Ishikawa (cell line): ENCODE results near the gene HEBP2.

ENCODE experiments used
- CEBPB ChIP-seq: IDR thresholded peaks from 2 replicates; pipeline ENCODE4 v1.6.1; 2012
- CREB1 ChIP-seq: IDR thresholded peaks from 2 replicates; pipeline ENCODE4 v1.6.1; 2012; ENCODE audit warnings: low read depth
- EGR1 ChIP-seq: IDR thresholded peaks from 2 replicates; pipeline ENCODE4 v1.6.1; 2012
- EP300 ChIP-seq: IDR thresholded peaks from 2 replicates; pipeline ENCODE4 v1.6.1; 2012; ENCODE audit warnings: borderline replicate concordance
- FOXM1 ChIP-seq: IDR thresholded peaks from 2 replicates; pipeline ENCODE4 v1.6.1; 2012; ENCODE audit warnings: low read depth, borderline replicate concordance
- MAX ChIP-seq: IDR thresholded peaks from 2 replicates; pipeline ENCODE4 v1.6.1; 2012
- REST ChIP-seq: IDR thresholded peaks from 2 replicates; pipeline ENCODE4 v1.6.1; 2012; ENCODE audit warnings: low read depth, mild to moderate bottlenecking
- TAF1 ChIP-seq: IDR thresholded peaks from 2 replicates; pipeline ENCODE4 v1.6.1; 2012; ENCODE audit warnings: low read depth, mild to moderate bottlenecking
- TCF12 ChIP-seq: IDR thresholded peaks from 2 replicates; pipeline ENCODE4 v1.6.1; 2012; ENCODE audit warnings: low read depth
- TEAD4 ChIP-seq: IDR thresholded peaks from 2 replicates; pipeline ENCODE4 v1.6.1; 2012
- USF1 ChIP-seq: IDR thresholded peaks from 2 replicates; pipeline ENCODE4 v1.6.1; 2012
- YY1 ChIP-seq: IDR thresholded peaks from 2 replicates; pipeline ENCODE4 v1.6.1; 2012; ENCODE audit warnings: low read depth
- ZBTB7A ChIP-seq: IDR thresholded peaks from 2 replicates; pipeline ENCODE4 v1.6.1; 2012; ENCODE audit warnings: low read depth

GRCh38 chr6:138424004-138424904 lies 20.2 kb downstream of the HEBP2 start:
- no peak for TF ChIP-seq REST
- no peak for TF ChIP-seq CEBPB
- TF ChIP-seq MAX = no peak
- no peak for TF ChIP-seq EGR1
- TF ChIP-seq ZBTB7A = no peak
- TF ChIP-seq EP300 = no peak
- TF ChIP-seq CREB1 = no peak
- TF ChIP-seq TEAD4 = no peak
- TF ChIP-seq FOXM1 = no peak
- no peak for TF ChIP-seq YY1
- TF ChIP-seq TAF1 = no peak
- TF ChIP-seq TCF12 = no peak
- TF ChIP-seq USF1 = no peak
